ENCODE results near the gene GRM4.

GRM4 gene

DNA sequence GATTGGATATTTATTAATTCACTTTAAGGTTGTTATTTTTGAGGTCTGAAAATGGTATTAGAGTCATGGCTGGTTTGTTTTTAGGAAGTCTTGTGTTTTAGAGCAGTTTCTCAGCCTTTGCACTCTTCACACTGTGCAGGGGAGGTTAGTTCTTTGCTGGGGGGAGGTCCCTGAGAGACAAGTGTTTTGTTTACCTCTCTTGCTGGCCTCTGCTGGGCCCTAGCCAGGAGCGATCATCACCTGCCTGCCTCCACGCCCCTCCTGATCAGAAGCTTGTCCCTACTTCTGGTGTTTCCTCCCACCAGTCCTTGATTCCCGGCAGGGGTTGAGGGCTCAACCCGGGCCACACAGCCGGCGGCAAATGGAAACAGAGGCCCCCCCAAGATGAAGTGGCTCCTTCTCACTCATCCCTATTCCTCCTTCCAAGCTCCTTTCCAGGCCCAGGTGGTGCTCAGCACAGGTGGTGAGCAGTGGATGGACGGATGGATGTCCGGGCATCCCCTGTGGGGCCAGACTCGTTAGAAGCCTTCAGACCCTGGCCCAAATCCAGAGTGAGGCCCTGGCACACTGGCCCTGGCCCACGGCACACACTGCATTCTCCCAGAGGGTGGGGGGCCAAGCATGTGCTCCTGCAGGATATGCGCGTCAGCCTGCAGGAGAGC is 51.3 kb downstream of the GRM4 start:
- H3F3A ChIP-seq (ENCODE audit: insufficient read depth, low read length), result no peaks in the 10 kb centered on the region
- H3K9ac ChIP-seq (ENCODE audit: low read length), result no peak overlapping the region
- H3K4me3 ChIP-seq (ENCODE audit: low read depth, low read length, poor library complexity, severe bottlenecking), result no peak overlapping the region

DNA sequence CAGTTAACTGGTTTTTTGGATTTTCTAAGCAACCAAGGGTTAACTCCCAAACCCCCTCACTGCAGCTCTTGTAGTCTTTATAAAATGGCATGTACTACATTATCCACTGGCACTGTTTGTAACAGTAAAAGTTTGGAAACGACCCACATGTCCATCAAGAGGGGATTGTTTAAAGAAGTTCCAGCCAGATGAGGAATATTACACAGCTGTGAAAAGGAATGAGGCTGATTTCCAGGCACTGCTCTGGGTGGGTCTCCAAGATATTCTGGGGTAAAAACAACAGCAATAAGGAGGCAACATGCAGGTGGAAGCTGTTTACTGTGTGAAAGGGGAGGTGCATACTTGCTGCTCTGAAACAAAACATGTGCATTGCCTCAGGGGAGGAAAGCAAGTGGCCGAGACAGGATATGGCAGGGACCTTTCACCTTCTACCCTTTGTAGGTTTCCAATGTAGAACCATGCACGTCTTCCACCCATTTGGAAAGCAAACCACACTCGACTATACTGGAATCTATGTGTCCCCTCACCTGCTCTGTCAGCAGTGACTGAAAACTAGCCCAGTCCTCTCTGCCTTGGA is 51.9 kb downstream of the GRM4 start:
- Histone ChIP-seq H3K27me3 (ENCODE audit: insufficient read depth, low read length) (peaks cover 7% of the 10 kb centered on the region; the same call in 1 of the 2 replicates), H3K4me1 (ENCODE audit: insufficient read depth, low read length, severe bottlenecking) (no peaks in the 10 kb centered on the region), H3K9ac (ENCODE audit: low read length) (no peak overlapping the region), H2AFZ (ENCODE audit: low read length) (no peak overlapping the region), H3K9me3 (ENCODE audit: low read length) (no peaks in the 10 kb centered on the region), H3K79me2 (ENCODE audit: insufficient read depth, low read length) (no peaks in the 10 kb centered on the region), H4K20me1 (ENCODE audit: insufficient read depth, low read length) (no peaks in the 10 kb centered on the region), H3K4me2 (ENCODE audit: low read length) (no peak overlapping the region), H3F3A (ENCODE audit: insufficient read depth, low read length) (no peaks in the 10 kb centered on the region), H3K4me3 (ENCODE audit: low read depth, low read length, poor library complexity, severe bottlenecking) (no peak overlapping the region), H3K27ac (ENCODE audit: low read depth, low read length, poor library complexity, severe bottlenecking) (no peak overlapping the region), H3K9me2 (ENCODE audit: low read depth, low read length) (no peaks in the 10 kb centered on the region), H3K36me3 (ENCODE audit: insufficient read depth, low read length) (no peaks in the 10 kb centered on the region)
- no peak for TF ChIP-seq EZH2 (IDR thresholded peaks at IDR 0.05; ENCODE audit: borderline replicate concordance, low read length)
- TF ChIP-seq, protein P1, sequence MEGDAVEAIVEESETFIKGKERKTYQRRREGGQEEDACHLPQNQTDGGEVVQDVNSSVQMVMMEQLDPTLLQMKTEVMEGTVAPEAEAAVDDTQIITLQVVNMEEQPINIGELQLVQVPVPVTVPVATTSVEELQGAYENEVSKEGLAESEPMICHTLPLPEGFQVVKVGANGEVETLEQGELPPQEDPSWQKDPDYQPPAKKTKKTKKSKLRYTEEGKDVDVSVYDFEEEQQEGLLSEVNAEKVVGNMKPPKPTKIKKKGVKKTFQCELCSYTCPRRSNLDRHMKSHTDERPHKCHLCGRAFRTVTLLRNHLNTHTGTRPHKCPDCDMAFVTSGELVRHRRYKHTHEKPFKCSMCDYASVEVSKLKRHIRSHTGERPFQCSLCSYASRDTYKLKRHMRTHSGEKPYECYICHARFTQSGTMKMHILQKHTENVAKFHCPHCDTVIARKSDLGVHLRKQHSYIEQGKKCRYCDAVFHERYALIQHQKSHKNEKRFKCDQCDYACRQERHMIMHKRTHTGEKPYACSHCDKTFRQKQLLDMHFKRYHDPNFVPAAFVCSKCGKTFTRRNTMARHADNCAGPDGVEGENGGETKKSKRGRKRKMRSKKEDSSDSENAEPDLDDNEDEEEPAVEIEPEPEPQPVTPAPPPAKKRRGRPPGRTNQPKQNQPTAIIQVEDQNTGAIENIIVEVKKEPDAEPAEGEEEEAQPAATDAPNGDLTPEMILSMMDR (IDR thresholded peaks at IDR 0.05; ENCODE audit: low read length), result no peak

More for the DNA sequence above, 51.3 kb downstream of the GRM4 start:
- H3K27me3 ChIP-seq (ENCODE audit: insufficient read depth, low read length), result peaks cover 9% of the 10 kb centered on the region; the same call in 1 of the 2 replicates
- H3K4me2 ChIP-seq (ENCODE audit: low read length), result no peak overlapping the region
- no peaks in the 10 kb centered on the region for H3K4me1 ChIP-seq (ENCODE audit: insufficient read depth, low read length, severe bottlenecking)
- H3K79me2 ChIP-seq (ENCODE audit: insufficient read depth, low read length), result no peaks in the 10 kb centered on the region
- H2AFZ ChIP-seq (ENCODE audit: low read length), result no peak overlapping the region
- no peak overlapping the region for H3K27ac ChIP-seq (ENCODE audit: low read depth, low read length, poor library complexity, severe bottlenecking)
- H3K36me3 ChIP-seq (ENCODE audit: insufficient read depth, low read length), result no peaks in the 10 kb centered on the region
- no peaks in the 10 kb centered on the region for H4K20me1 ChIP-seq (ENCODE audit: insufficient read depth, low read length)
- no peaks in the 10 kb centered on the region for H3K9me3 ChIP-seq (ENCODE audit: low read length)
- TF ChIP-seq, protein P1 (IDR thresholded peaks at IDR 0.05; ENCODE audit: low read length), result no peak
- no peak for TF ChIP-seq EZH2 (IDR thresholded peaks at IDR 0.05; ENCODE audit: borderline replicate concordance, low read length)
- no peaks in the 10 kb centered on the region for H3K9me2 ChIP-seq (ENCODE audit: low read depth, low read length)

- Histone ChIP-seq H3K27me3 (ENCODE audit: insufficient read depth, low read length) (peaks cover 7% of the 10 kb centered on the region; the same call in 1 of the 2 replicates), H3K4me2 (ENCODE audit: low read length) (no peak overlapping the region)
These were observed 52.7 kb downstream of the GRM4 start for GRCh38 chr6:34093206-34093605.

More at GRCh38 chr6:34093206-34093605, 52.7 kb downstream of the GRM4 start:
- Histone ChIP-seq H2AFZ (ENCODE audit: low read length) (no peak overlapping the region), H3K9ac (ENCODE audit: low read length) (no peak overlapping the region), H3K27ac (ENCODE audit: low read depth, low read length, poor library complexity, severe bottlenecking) (no peak overlapping the region), H3K79me2 (ENCODE audit: insufficient read depth, low read length) (no peaks in the 10 kb centered on the region), H3K4me3 (ENCODE audit: low read depth, low read length, poor library complexity, severe bottlenecking) (no peak overlapping the region), H3F3A (ENCODE audit: insufficient read depth, low read length) (no peaks in the 10 kb centered on the region), H3K36me3 (ENCODE audit: insufficient read depth, low read length) (no peaks in the 10 kb centered on the region), H3K9me2 (ENCODE audit: low read depth, low read length) (no peaks in the 10 kb centered on the region), H3K9me3 (ENCODE audit: low read length) (no peaks in the 10 kb centered on the region), H3K4me1 (ENCODE audit: insufficient read depth, low read length, severe bottlenecking) (no peaks in the 10 kb centered on the region), H4K20me1 (ENCODE audit: insufficient read depth, low read length) (no peaks in the 10 kb centered on the region)
- no peak for TF ChIP-seq EZH2 (IDR thresholded peaks at IDR 0.05; ENCODE audit: borderline replicate concordance, low read length)
- TF ChIP-seq, protein P1 (IDR thresholded peaks at IDR 0.05; ENCODE audit: low read length), result no peak

Measured in OCI-LY1 (cell line).